HepG2 (cell line): ENCODE results near the gene INF2. TPM values are rescaled to one million over a fixed set of nuclear protein-coding genes. Genes with fewer than 3 reads are reported as not detected.
A peak's percentile ranks its signal among the peaks of the same experiment; 100 is the strongest.

ENCODE experiments used
- ATF7-NPFF ChIP-seq: sonication (generic); formaldehyde crosslinking; IDR thresholded peaks from 2 replicates; pipeline ENCODE4 v1.8.1; 2023; ENCODE audit warnings: mild to moderate bottlenecking, low read depth, missing genetic modification reagents, moderate library complexity
- CCDC6 ChIP-seq: sonication (generic); formaldehyde crosslinking; IDR thresholded peaks from 2 replicates; pipeline ENCODE4 v1.8.1; 2022; ENCODE audit warnings: mild to moderate bottlenecking, missing genetic modification reagents, moderate library complexity
- FOXA1 ChIP-seq, 2 experiments: fragments of 450-650 bp in 1 of 2; sonication (generic) in 1 of 2; formaldehyde crosslinking in 1 of 2; IDR thresholded peaks; 2 replicates each; pipeline versions ENCODE4 v1.4.0 to v1.6.1; 2016 to 2020; ENCODE audit warnings: missing genetic modification reagents in 1 of 2
- FOXA3 ChIP-seq: IDR thresholded peaks from 2 replicates; pipeline ENCODE4 v1.6.1; 2016; ENCODE audit warnings: missing genetic modification reagents, missing compliant biosample characterization
- FOXK1 ChIP-seq: sonication (generic); formaldehyde crosslinking; IDR thresholded peaks from 2 replicates; pipeline ENCODE4 v1.4.0; 2020; ENCODE audit warnings: low read depth, missing genetic modification reagents, borderline replicate concordance
- GTF3A ChIP-seq: sonication (generic); formaldehyde crosslinking; conservative IDR thresholded peaks from 2 replicates; pipeline ENCODE4 v1.4.0; 2020; ENCODE audit warnings: mild to moderate bottlenecking, missing genetic modification reagents
- KDM5B ChIP-seq: sonication (generic); formaldehyde crosslinking; IDR thresholded peaks from 2 replicates; pipeline ENCODE4 v1.4.0; 2020; ENCODE audit warnings: missing genetic modification reagents, mild to moderate bottlenecking, borderline replicate concordance
- KLF13 ChIP-seq: sonication (generic); formaldehyde crosslinking; IDR thresholded peaks from 2 replicates; pipeline ENCODE4 v1.4.0; 2020; ENCODE audit warnings: mild to moderate bottlenecking, missing genetic modification reagents
- MEF2D ChIP-seq: sonication (generic); formaldehyde crosslinking; IDR thresholded peaks from 2 replicates; pipeline ENCODE4 v1.5.1; 2020; ENCODE audit warnings: mild to moderate bottlenecking, missing genetic modification reagents
- NFE2 ChIP-seq: sonication (generic); formaldehyde crosslinking; IDR thresholded peaks from 2 replicates; pipeline ENCODE4 v1.4.0; 2020; ENCODE audit warnings: missing genetic modification reagents
- PHF20 ChIP-seq: sonication (generic); formaldehyde crosslinking; IDR thresholded peaks from 2 replicates; pipeline ENCODE4 v1.5.0; 2020; ENCODE audit warnings: mild to moderate bottlenecking, missing genetic modification reagents
- POLR2AphosphoS5 ChIP-seq: IDR thresholded peaks from 2 replicates; pipeline ENCODE4 v1.6.1; 2012; ENCODE audit warnings: low read depth, low read length
- REXO4 ChIP-seq: sonication (generic); formaldehyde crosslinking; IDR thresholded peaks from 2 replicates; pipeline ENCODE4 v1.8.0; 2022; ENCODE audit warnings: missing genetic modification reagents, mild to moderate bottlenecking, borderline replicate concordance
- RFX3 ChIP-seq: IDR thresholded peaks from 2 replicates; pipeline ENCODE4 v1.6.1; 2016; ENCODE audit warnings: missing biosample characterization, missing genetic modification reagents
- SCMH1 ChIP-seq: sonication (generic); formaldehyde crosslinking; IDR thresholded peaks from 2 replicates; pipeline ENCODE4 v1.9.0; 2021; ENCODE audit warnings: missing genetic modification reagents, mild to moderate bottlenecking, borderline replicate concordance
- SP4 ChIP-seq: sonication (generic); formaldehyde crosslinking; IDR thresholded peaks from 2 replicates; pipeline ENCODE4 v1.8.1; 2023; ENCODE audit warnings: mild to moderate bottlenecking, missing genetic modification reagents
- SP5 ChIP-seq: IDR thresholded peaks from 2 replicates; pipeline ENCODE4 v1.6.1; 2016; ENCODE audit warnings: low read depth, borderline replicate concordance
- TBX3 ChIP-seq: fragments of 450-650 bp; IDR thresholded peaks from 2 replicates; pipeline ENCODE4 v1.6.1; 2017; ENCODE audit warnings: antibody characterized with exemption, mild to moderate bottlenecking, inconsistent platforms, borderline replicate concordance
- ZBTB42 ChIP-seq: sonication (generic); formaldehyde crosslinking; IDR thresholded peaks from 2 replicates; pipeline ENCODE4 v1.5.0; 2020; ENCODE audit warnings: mild to moderate bottlenecking, missing genetic modification reagents
- ZFP37 ChIP-seq: sonication (generic); formaldehyde crosslinking; IDR thresholded peaks from 2 replicates; pipeline ENCODE4 v1.4.0; 2020; ENCODE audit warnings: missing genetic modification reagents, borderline replicate concordance
- ZNF121 ChIP-seq: sonication (generic); formaldehyde crosslinking; IDR thresholded peaks from 2 replicates; pipeline ENCODE4 v1.5.0; 2020; ENCODE audit warnings: mild to moderate bottlenecking, missing genetic modification reagents
- ZNF234 ChIP-seq: sonication (generic); formaldehyde crosslinking; conservative IDR thresholded peaks from 2 replicates; pipeline ENCODE4 v1.5.1; 2020; ENCODE audit warnings: mild to moderate bottlenecking, missing genetic modification reagents
- ZNF276 ChIP-seq: sonication (generic); formaldehyde crosslinking; IDR thresholded peaks from 2 replicates; pipeline ENCODE4 v1.4.0; 2020; ENCODE audit warnings: mild to moderate bottlenecking, low read depth, missing genetic modification reagents
- ZNF3 ChIP-seq: IDR thresholded peaks from 2 replicates; pipeline ENCODE4 v1.7.0; 2017; ENCODE audit warnings: inconsistent platforms
- ZNF512B ChIP-seq: sonication (generic); formaldehyde crosslinking; IDR thresholded peaks from 2 replicates; pipeline ENCODE4 v1.5.1; 2020; ENCODE audit warnings: missing genetic modification reagents, mild to moderate bottlenecking, borderline replicate concordance
- ZNF597 ChIP-seq: sonication (generic); formaldehyde crosslinking; IDR thresholded peaks from 2 replicates; pipeline ENCODE4 v1.5.0; 2020; ENCODE audit warnings: missing genetic modification reagents
- ZNF598 ChIP-seq: sonication (generic); formaldehyde crosslinking; IDR thresholded peaks from 2 replicates; pipeline ENCODE4 v1.5.1; 2020; ENCODE audit warnings: mild to moderate bottlenecking, missing genetic modification reagents, borderline replicate concordance
- ZNF616 ChIP-seq: sonication (generic); formaldehyde crosslinking; IDR thresholded peaks from 2 replicates; pipeline ENCODE4 v1.5.0; 2020; ENCODE audit warnings: low read depth, mild to moderate bottlenecking, missing genetic modification reagents
- polyA plus RNA-seq, 8 experiments: library from polyadenylated mRNA; depleted of rRNA in 3 of 8; stranded (reverse) in 7 of 8; unstranded in 1 of 8; fragments of >200 nt; fragmentation: Illumina TruSeq in 4 of 8; extraction: Trizol in 4 of 8; gene quantifications; 2 replicates each; pipeline versions ENCODE4 v1.2.1 to v1.2.3, GENCODE V29; 2011 to 2016; ENCODE audit warnings: low read depth in 4 of 8, missing spikeins in 1 of 8, mixed read lengths in 1 of 8; ENCODE audit not compliant: insufficient read depth in 1 of 8
- total RNA-seq, 5 experiments: library from RNA; depleted of rRNA; stranded (reverse); fragments of >200 nt; fragmentation: Illumina TruSeq; extraction: Trizol; gene quantifications; 2 replicates each; pipeline ENCODE4 v1.2.3, GENCODE V29; 2016; ENCODE audit warnings: low read depth in 1 of 5

The INF2 gene
- total and polyA plus RNA-seq, 2 of the 13 experiments (the other 11 are each of a cell fraction or from before 2014, with no cell fraction given), result 16.4 to 26.4 TPM

GRCh38 chr14:104654119-104654518 lies 35.3 kb upstream of the INF2 start (continued):
- TF ChIP-seq ZBTB42 (CRISPR knock-in tag), result no peak
- no peak for TF ChIP-seq POLR2AphosphoS5
- peak; percentile 56; the same call in 1 of the 2 replicates for TF ChIP-seq SP5 (CRISPR knock-in tag)
- no peak for TF ChIP-seq ZFP37 (CRISPR knock-in tag)
- TF ChIP-seq REXO4 (CRISPR knock-in tag), result no peak
- peak; percentile 87 for TF ChIP-seq MEF2D (CRISPR knock-in tag)
- TF ChIP-seq TBX3, result no peak
- 0 out of 2 replicates have a peak, but pooled peaks have one; percentile 20 for TF ChIP-seq SP4
- TF ChIP-seq FOXA1 (IDR thresholded peaks at IDR 0.05), result no peak
- TF ChIP-seq FOXA1 (CRISPR knock-in tag; IDR thresholded peaks at IDR 0.05), result peak; percentile 75
- peak; percentile 84 for TF ChIP-seq FOXA3 (CRISPR knock-in tag)
- no peak for TF ChIP-seq KDM5B
- no peak for TF ChIP-seq RFX3
- TF ChIP-seq ZNF597 (CRISPR knock-in tag), result no peak
- no peak for TF ChIP-seq KLF13 (CRISPR knock-in tag)
- TF ChIP-seq ZNF3 (CRISPR knock-in tag), result no peak
- TF ChIP-seq GTF3A (CRISPR knock-in tag), result no peak
- TF ChIP-seq ZNF276 (CRISPR knock-in tag), result no peak
- 0 out of 2 replicates have a peak, but pooled peaks have one; percentile 53 for TF ChIP-seq ATF7-NPFF (CRISPR knock-in tag)
- TF ChIP-seq ZNF598 (CRISPR knock-in tag), result no peak
- no peak for TF ChIP-seq CCDC6 (CRISPR knock-in tag)
- no peak for TF ChIP-seq ZNF616 (CRISPR knock-in tag)
- no peak for TF ChIP-seq ZNF121 (CRISPR knock-in tag)
- TF ChIP-seq ZNF512B (CRISPR knock-in tag), result no peak
- no peak for TF ChIP-seq PHF20
- TF ChIP-seq FOXK1 (CRISPR knock-in tag), result peak; percentile 93; the same call in 1 of the 2 replicates
- TF ChIP-seq SCMH1 (CRISPR knock-in tag), result no peak
- no peak for TF ChIP-seq ZNF234 (CRISPR knock-in tag)
- TF ChIP-seq NFE2, result no peak
